ENCODE data around the gene PJA2.

GRCh38 chr5:109448838-109449237 is 39.1 kb upstream of the PJA2 start:
- TF ChIP-seq, protein P1, sequence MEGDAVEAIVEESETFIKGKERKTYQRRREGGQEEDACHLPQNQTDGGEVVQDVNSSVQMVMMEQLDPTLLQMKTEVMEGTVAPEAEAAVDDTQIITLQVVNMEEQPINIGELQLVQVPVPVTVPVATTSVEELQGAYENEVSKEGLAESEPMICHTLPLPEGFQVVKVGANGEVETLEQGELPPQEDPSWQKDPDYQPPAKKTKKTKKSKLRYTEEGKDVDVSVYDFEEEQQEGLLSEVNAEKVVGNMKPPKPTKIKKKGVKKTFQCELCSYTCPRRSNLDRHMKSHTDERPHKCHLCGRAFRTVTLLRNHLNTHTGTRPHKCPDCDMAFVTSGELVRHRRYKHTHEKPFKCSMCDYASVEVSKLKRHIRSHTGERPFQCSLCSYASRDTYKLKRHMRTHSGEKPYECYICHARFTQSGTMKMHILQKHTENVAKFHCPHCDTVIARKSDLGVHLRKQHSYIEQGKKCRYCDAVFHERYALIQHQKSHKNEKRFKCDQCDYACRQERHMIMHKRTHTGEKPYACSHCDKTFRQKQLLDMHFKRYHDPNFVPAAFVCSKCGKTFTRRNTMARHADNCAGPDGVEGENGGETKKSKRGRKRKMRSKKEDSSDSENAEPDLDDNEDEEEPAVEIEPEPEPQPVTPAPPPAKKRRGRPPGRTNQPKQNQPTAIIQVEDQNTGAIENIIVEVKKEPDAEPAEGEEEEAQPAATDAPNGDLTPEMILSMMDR (IDR thresholded peaks at IDR 0.05): no peak
- TF ChIP-seq POLR2A (IDR thresholded peaks at IDR 0.05): no peak
- no peak for TF ChIP-seq EP300 (IDR thresholded peaks at IDR 0.05)

Measured in tibial nerve (tissue), 4 donors.